Endothelial cell of umbilical vein (primary cell): ENCODE measurements around the gene CRELD2. TPM values are rescaled to one million over a fixed set of nuclear protein-coding genes. Genes with fewer than 3 reads are reported as not detected.

Experiments used
- BruUV-seq: library from RNA; stranded (reverse); fragments of 400-500 nt; replicated peaks from 2 replicates; lab custom pipeline; 2021; lab: Mats Ljungman, UMichigan
- CTCF ChIA-PET: fragments of 300-600, 350-600 bp; sonication (Branson Sonifier 250); formaldehyde crosslinking; loops from one replicate; lab custom pipeline; 2021; ENCODE audit warnings: antibody characterized with exemption, inconsistent platforms; lab: Charles Lee
- POLR2A ChIA-PET: fragments of 300-600, 350-600 bp; sonication (Branson Sonifier 250); formaldehyde crosslinking; loops from one replicate; lab custom pipeline; 2021; ENCODE audit warnings: antibody characterized with exemption, inconsistent platforms; lab: Charles Lee
- DNase-seq: peaks from one replicate; pipeline ENCODE4 v3.0.0-alpha.2; 2011; ENCODE audit warnings: low read depth, low spot score
- FAIRE-seq: peaks from 2 replicates; lab custom pipeline; 2011; peaks lifted over from hg19 to GRCh38; lab: Jason Lieb, UNC
- H2AFZ ChIP-seq: 2 replicates; pipeline ENCODE4 v1.6.0; 2012; ENCODE audit warnings: low read depth, low read length, control low read depth, inconsistent platforms
- H3K27ac ChIP-seq: 2 replicates; pipeline ENCODE4 v1.5.1; 2011; ENCODE audit warnings: low read depth, mild to moderate bottlenecking, control low read depth, low read length, moderate library complexity; ENCODE audit not compliant: insufficient read depth
- H3K27me3 ChIP-seq, 2 experiments: 2 replicates each; pipeline versions ENCODE4 v1.6.0 to v1.6.1; 2011; ENCODE audit warnings: low read length in 2 of 2, mixed read lengths in 1 of 2; ENCODE audit not compliant: control insufficient read depth in 2 of 2, insufficient read depth in 2 of 2
- H3K36me3 ChIP-seq, 2 experiments: 2 replicates in 1 of 2; 3 replicates in 1 of 2; pipeline ENCODE4 v1.5.1; 2011; ENCODE audit warnings: low read length in 2 of 2, mild to moderate bottlenecking in 1 of 2, moderate library complexity in 1 of 2; ENCODE audit not compliant: control insufficient read depth in 2 of 2, insufficient read depth in 2 of 2; ENCODE audit errors: extremely low read depth in 1 of 2
- H3K4me1 ChIP-seq: 3 replicates; pipeline ENCODE4 v1.5.1; 2011; ENCODE audit warnings: mild to moderate bottlenecking, low read length; ENCODE audit not compliant: control insufficient read depth, insufficient read depth; ENCODE audit errors: extremely low read depth
- H3K4me2 ChIP-seq: 2 replicates; pipeline ENCODE4 v1.6.1; 2011; ENCODE audit warnings: low read length, control low read depth, mixed read lengths; ENCODE audit not compliant: insufficient read depth
- H3K4me3 ChIP-seq, 3 experiments: fragments of 200-600 bp in 1 of 3; sonication (generic), shearing (Covaris generic) in 1 of 3; replicated peaks in 1 of 3; 2 replicates each; pipeline ENCODE4 v1.5.1; 2011 to 2016; ENCODE audit warnings: control low read depth in 3 of 3, low read length in 3 of 3, mild to moderate bottlenecking in 2 of 3, inconsistent platforms in 1 of 3, low read depth in 1 of 3, moderate library complexity in 1 of 3; ENCODE audit not compliant: insufficient read depth in 1 of 3
- H3K79me2 ChIP-seq: 2 replicates; pipeline ENCODE4 v1.6.0; 2012; ENCODE audit warnings: low read length, inconsistent platforms; ENCODE audit not compliant: control insufficient read depth, insufficient read depth
- H3K9ac ChIP-seq: replicated peaks from 2 replicates; pipeline ENCODE3; 2011; ENCODE audit warnings: low read length, control low read depth; ENCODE audit not compliant: insufficient read depth; ENCODE audit errors: extremely low read depth
- H3K9me1 ChIP-seq: replicated peaks from 3 replicates; pipeline ENCODE4 v1.6.0; 2011; ENCODE audit warnings: mild to moderate bottlenecking, low read length; ENCODE audit not compliant: control insufficient read depth, insufficient read depth; ENCODE audit errors: extremely low read depth
- H3K9me3 ChIP-seq: replicated peaks from 2 replicates; pipeline ENCODE4 v1.5.1; 2012; ENCODE audit warnings: low read length, inconsistent platforms; ENCODE audit not compliant: control insufficient read depth, insufficient read depth
- H4K20me1 ChIP-seq: replicated peaks from 2 replicates; pipeline ENCODE3; 2011; ENCODE audit warnings: mild to moderate bottlenecking, low read length; ENCODE audit not compliant: control insufficient read depth, insufficient read depth; ENCODE audit errors: extremely low read depth
- CTCF ChIP-seq, 2 donors: IDR thresholded peaks; 1 replicate in 1 of 2; 2 replicates in 1 of 2; pipeline ENCODE4 v1.5.1; 2011; ENCODE audit warnings: low read length in 2 of 2, mild to moderate bottlenecking in 2 of 2, moderate library complexity in 2 of 2, control low read depth in 1 of 2, inconsistent platforms in 1 of 2, low read depth in 1 of 2; ENCODE audit not compliant: insufficient read depth in 1 of 2; ENCODE audit errors: extremely low read depth in 1 of 2
- GATA2 ChIP-seq: IDR thresholded peaks from 2 replicates; pipeline ENCODE4 v1.7.0; 2011; ENCODE audit warnings: low read depth, mild to moderate bottlenecking, moderate library complexity, mixed read lengths, low read length; ENCODE audit not compliant: insufficient read length, insufficient read depth
- JUN ChIP-seq: IDR thresholded peaks from 2 replicates; pipeline ENCODE4 v1.6.1; 2011; ENCODE audit warnings: borderline replicate concordance, low read depth; ENCODE audit not compliant: insufficient read length, insufficient read depth
- MYC ChIP-seq: IDR thresholded peaks from one replicate; pipeline ENCODE4 v1.6.1; 2011; ENCODE audit warnings: mild to moderate bottlenecking, low read depth, low read length
- POLR2A ChIP-seq: IDR thresholded peaks from 2 replicates; pipeline ENCODE4 v1.6.1; 2012; ENCODE audit warnings: low read depth, mild to moderate bottlenecking, control low read depth, low read length
- POLR2AphosphoS5 ChIP-seq: IDR thresholded peaks from 2 replicates; pipeline ENCODE4 v1.6.1; 2012; ENCODE audit warnings: low read depth, mild to moderate bottlenecking, control low read depth, low read length, moderate library complexity; ENCODE audit not compliant: insufficient read depth
- dilution Hi-C: fragments of 300-500 bp; cut with MboI; formaldehyde crosslinking; loops from one replicate; pipeline ENCODE4 v1.15.0; 2019; ENCODE audit warnings: low sequenced_read_pairs; ENCODE audit not compliant: extremely low pct_ligation_motif_present
- intact Hi-C: fragments of 100-400 bp; cut with micrococcal nuclease; formaldehyde crosslinking; loops from one replicate; pipeline ENCODE4 v1.10.0; 2022
- polyA plus RNA-seq, 4 experiments: library from polyadenylated mRNA; depleted of rRNA in 3 of 4; stranded (reverse) in 3 of 4; unstranded in 1 of 4; fragments of >200 nt; gene quantifications; 2 replicates each; pipeline versions ENCODE4 v1.2.1 to v1.2.3, GENCODE V29; 2011 to 2012; ENCODE audit warnings: missing spikeins in 1 of 4
- total RNA-seq: library from RNA; stranded (reverse); gene quantifications from 2 replicates; pipeline ENCODE4 v1.2.3, GENCODE V29; 2021
- TF ChIP-seq, protein P1 (sequence below): IDR thresholded peaks from 2 replicates; pipeline ENCODE4 v1.6.1; 2011; ENCODE audit not compliant: insufficient read depth, insufficient read length

Gene CRELD2
- total and polyA plus RNA-seq, 2 donors (not counting 3 experiments of a cell fraction or from before 2014, with no cell fraction given), result 71.0 to 86.3 TPM

DNA sequence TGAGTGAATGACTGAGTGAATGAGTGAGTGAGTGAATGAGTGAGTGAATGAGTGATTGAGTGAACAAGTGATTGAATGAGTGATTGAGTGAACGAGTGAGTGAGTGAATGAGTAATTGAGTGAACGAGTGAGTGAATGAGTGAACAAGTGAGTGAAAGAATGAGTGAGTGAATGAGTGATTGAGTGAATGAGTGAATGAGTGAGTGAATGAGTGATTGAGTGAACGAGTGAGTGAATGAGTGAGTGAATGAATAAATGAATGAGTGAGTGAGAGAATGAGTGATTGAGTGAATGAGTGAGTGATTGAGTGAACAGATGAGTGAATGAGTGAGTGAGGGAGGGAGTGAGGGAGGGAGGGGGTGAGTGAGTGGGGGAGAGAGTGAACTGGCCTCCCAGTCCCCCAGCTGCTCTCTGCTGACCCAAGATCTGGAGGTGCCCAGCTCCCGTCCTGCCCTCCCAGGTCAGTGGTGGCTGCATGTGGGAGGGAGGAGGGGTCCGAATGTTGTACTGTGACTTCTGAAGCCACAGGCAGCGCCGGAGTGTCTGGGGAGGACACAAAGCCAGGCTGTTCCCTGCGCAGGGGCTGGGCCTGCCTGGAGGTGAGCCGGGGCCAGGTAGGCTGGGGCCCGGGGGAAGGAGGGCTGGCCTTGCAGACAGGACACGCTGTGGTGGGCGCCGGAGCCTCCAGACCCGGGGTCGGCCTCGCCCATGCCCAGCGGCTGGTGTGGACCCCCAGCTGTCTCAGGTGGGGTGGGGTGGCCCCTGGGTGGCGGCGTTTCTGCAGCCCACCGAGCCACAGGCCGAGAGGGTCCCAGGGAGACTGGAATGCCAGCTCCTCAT is 24.4 kb downstream of the CRELD2 start:
- intact Hi-C loops, result no loop called here
- BruUV-seq, result no TSS peak

DNA sequence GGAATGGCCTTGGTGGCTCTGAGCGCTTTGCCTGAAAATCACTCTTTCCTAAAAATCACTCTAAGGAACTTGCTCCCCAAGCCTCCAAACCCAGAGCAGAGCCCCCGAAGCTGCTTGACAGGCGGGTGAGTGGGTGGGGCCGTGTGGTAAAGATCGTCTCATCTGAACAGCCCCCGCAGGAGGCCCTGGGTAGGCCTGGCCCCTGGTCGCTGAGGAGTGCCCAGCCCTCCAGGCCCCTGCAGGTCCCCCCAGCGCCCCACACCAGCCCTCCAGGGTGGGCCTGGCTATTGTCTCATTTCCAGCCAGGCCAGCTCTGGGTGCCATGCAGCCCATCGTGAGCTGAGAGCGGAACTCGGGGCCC is 25.0 kb downstream of the CRELD2 start:
- no peak for DNase-seq
- POLR2A ChIA-PET, result no interaction called here

More for the DNA sequence above, 24.4 kb downstream of the CRELD2 start:
- Histone ChIP-seq H3K9me3 (no peaks in the 10 kb centered on the region), H3K4me1 (peaks cover 15% of the 10 kb centered on the region), H3K27ac (no peak overlapping the region), H3K27me3 (no peaks in the 10 kb centered on the region), H3K9ac (no peak overlapping the region), H3K9me1 (no peaks in the 10 kb centered on the region), H2AFZ (no peak overlapping the region), H3K4me3 (no peak overlapping the region), H4K20me1 (no peaks in the 10 kb centered on the region), H3K79me2 (no peaks in the 10 kb centered on the region), H3K4me2 (no peak overlapping the region), H3K36me3 (no peaks in the 10 kb centered on the region)
- TF ChIP-seq POLR2A (no peak), MYC (no peak)
- FAIRE-seq, result no peak
- POLR2A ChIA-PET, result no interaction called here
- CTCF ChIA-PET, result interaction anchor here (0.9 to 1.5 kb wide), 3 partner anchors 10 to 88 kb away, joined by 3 to 4 read pairs (median 3); no protein-coding TSS in a partner anchor
- no peak for DNase-seq
- dilution Hi-C loops, result no loop called here

More for the DNA sequence above, 25.0 kb downstream of the CRELD2 start:
- CTCF ChIA-PET, result interaction anchor here (0.9 to 1.5 kb wide), 3 partner anchors 9 to 87 kb away, joined by 3 to 4 read pairs (median 3); no protein-coding TSS in a partner anchor
- Histone ChIP-seq H3K36me3 (no peaks in the 10 kb centered on the region), H3K9me3 (no peaks in the 10 kb centered on the region), H3K9ac (no peak overlapping the region), H3K79me2 (no peaks in the 10 kb centered on the region), H3K4me1 (peaks cover 9% of the 10 kb centered on the region), H2AFZ (no peak overlapping the region), H3K4me3 (no peak overlapping the region), H3K27ac (no peak overlapping the region), H4K20me1 (no peaks in the 10 kb centered on the region), H3K9me1 (no peaks in the 10 kb centered on the region), H3K4me2 (no peak overlapping the region), H3K27me3 (no peaks in the 10 kb centered on the region)
- intact Hi-C loops, result no loop called here
- no TSS peak for BruUV-seq
- no peak for FAIRE-seq
- TF ChIP-seq JUN, result no peak
- TF ChIP-seq, protein P1, sequence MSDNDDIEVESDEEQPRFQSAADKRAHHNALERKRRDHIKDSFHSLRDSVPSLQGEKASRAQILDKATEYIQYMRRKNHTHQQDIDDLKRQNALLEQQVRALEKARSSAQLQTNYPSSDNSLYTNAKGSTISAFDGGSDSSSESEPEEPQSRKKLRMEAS, result no peak
- no peak for TF ChIP-seq POLR2AphosphoS5
- TF ChIP-seq MYC, result no peak
- TF ChIP-seq CTCF (IDR thresholded peaks at IDR 0.05; ENCODE audit: extremely low read depth in 1 of 2, insufficient read depth in 1 of 2, low read depth in 1 of 2, low read length in 2 of 2), result no peak
- TF ChIP-seq GATA2, result no peak
- no peak for TF ChIP-seq POLR2A
- dilution Hi-C loops, result no loop called here
